Measurements from ENCODE around the gene PYGL.
"Not testable (repeated sequence)": the region's sequence is repeated elsewhere in the genome, so short reads cannot be mapped to it uniquely, and the experiment has no call there.

PYGL gene

GRCh38 chr14:50897005-50897404, 47.3 kb downstream of the PYGL start:
- H3K27me3 ChIP-seq (ENCODE audit: control insufficient read depth in 1 of 2, insufficient read depth in 1 of 2, low read length in 2 of 2); DNase-seq; H3K9me3 ChIP-seq (ENCODE audit: control insufficient read depth, low read length); H3K4me3 ChIP-seq (ENCODE audit: insufficient read depth in 1 of 2, low read depth in 1 of 2, low read length in 2 of 2); H3K18ac ChIP-seq (ENCODE audit: low read depth in 1 of 2, low read length in 2 of 2); H4K8ac ChIP-seq (ENCODE audit: low read length); H3K27ac ChIP-seq (ENCODE audit: low read length, poor library complexity, severe bottlenecking); H2BK120ac ChIP-seq (ENCODE audit: low read depth, low read length); H2AFZ ChIP-seq (ENCODE audit: low read depth, low read length); H2BK15ac ChIP-seq (ENCODE audit: low read depth, poor library complexity, severe bottlenecking); H3K14ac ChIP-seq (ENCODE audit: low read length in 2 of 2); H4K91ac ChIP-seq (ENCODE audit: low read length); H2BK12ac ChIP-seq (ENCODE audit: low read length in 2 of 2); H3K4ac ChIP-seq (ENCODE audit: low read depth in 1 of 2, low read length in 2 of 2); H2BK5ac ChIP-seq (ENCODE audit: low read depth, low read length, poor library complexity, severe bottlenecking); H3K36me3 ChIP-seq (ENCODE audit: control insufficient read depth in 1 of 2, insufficient read depth in 2 of 2, low read depth in 1 of 2, low read length in 2 of 2); H3K9ac ChIP-seq (ENCODE audit: low read length); H3K4me1 ChIP-seq (ENCODE audit: control insufficient read depth, insufficient read depth, low read depth, low read length); H3K79me1 ChIP-seq (replicated peaks; ENCODE audit: low read length, poor library complexity, severe bottlenecking); H3K23ac ChIP-seq (ENCODE audit: low read length in 2 of 2); H3K4me2 ChIP-seq (ENCODE audit: low read length, poor library complexity, severe bottlenecking); H2AK5ac ChIP-seq (ENCODE audit: low read length, severe bottlenecking): not testable (repeated sequence)
- no CpG with 5 or more reads among the region's 1 CpG for WGBS

DNA sequence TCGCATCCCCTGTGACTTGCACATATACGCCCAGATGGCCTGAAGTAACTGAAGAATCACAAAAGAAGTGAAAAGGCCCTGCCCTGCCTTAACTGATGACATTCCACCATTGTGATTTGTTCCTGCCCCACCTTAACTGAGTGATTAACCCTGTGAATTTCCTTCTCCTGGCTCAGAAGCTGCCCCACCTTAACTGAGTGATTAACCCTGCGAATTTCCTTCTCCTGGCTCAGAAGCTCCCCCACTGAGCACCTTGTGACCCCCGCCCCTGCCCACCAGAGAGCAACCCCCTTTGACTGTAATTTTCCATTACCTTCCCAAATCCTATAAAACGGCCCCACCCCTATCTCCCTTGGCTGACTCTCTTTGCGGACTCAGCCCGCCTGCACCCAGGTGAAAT, 47.9 kb downstream of the PYGL start:
- not testable (repeated sequence) for H3K36me3 ChIP-seq (ENCODE audit: control insufficient read depth in 1 of 2, insufficient read depth in 2 of 2, low read depth in 1 of 2, low read length in 2 of 2); H3K9me3 ChIP-seq (ENCODE audit: control insufficient read depth, low read length); H3K9ac ChIP-seq (ENCODE audit: low read length); H4K8ac ChIP-seq (ENCODE audit: low read length); H3K79me1 ChIP-seq (replicated peaks; ENCODE audit: low read length, poor library complexity, severe bottlenecking); H2BK5ac ChIP-seq (ENCODE audit: low read depth, low read length, poor library complexity, severe bottlenecking); H2BK15ac ChIP-seq (ENCODE audit: low read depth, poor library complexity, severe bottlenecking); H3K23ac ChIP-seq (ENCODE audit: low read length in 2 of 2); H4K91ac ChIP-seq (ENCODE audit: low read length); H3K27me3 ChIP-seq (ENCODE audit: control insufficient read depth in 1 of 2, insufficient read depth in 1 of 2, low read length in 2 of 2); H3K4ac ChIP-seq (ENCODE audit: low read depth in 1 of 2, low read length in 2 of 2); H3K4me3 ChIP-seq (ENCODE audit: insufficient read depth in 1 of 2, low read depth in 1 of 2, low read length in 2 of 2); H3K14ac ChIP-seq (ENCODE audit: low read length in 2 of 2); H3K18ac ChIP-seq (ENCODE audit: low read depth in 1 of 2, low read length in 2 of 2); H2BK120ac ChIP-seq (ENCODE audit: low read depth, low read length); H3K4me2 ChIP-seq (ENCODE audit: low read length, poor library complexity, severe bottlenecking); H2AFZ ChIP-seq (ENCODE audit: low read depth, low read length); H3K27ac ChIP-seq (ENCODE audit: low read length, poor library complexity, severe bottlenecking); DNase-seq; H2BK12ac ChIP-seq (ENCODE audit: low read length in 2 of 2); H2AK5ac ChIP-seq (ENCODE audit: low read length, severe bottlenecking); H3K4me1 ChIP-seq (ENCODE audit: control insufficient read depth, insufficient read depth, low read depth, low read length)
- WGBS, result 51% methylated on average over 5 of the region's 7 CpGs

DNA sequence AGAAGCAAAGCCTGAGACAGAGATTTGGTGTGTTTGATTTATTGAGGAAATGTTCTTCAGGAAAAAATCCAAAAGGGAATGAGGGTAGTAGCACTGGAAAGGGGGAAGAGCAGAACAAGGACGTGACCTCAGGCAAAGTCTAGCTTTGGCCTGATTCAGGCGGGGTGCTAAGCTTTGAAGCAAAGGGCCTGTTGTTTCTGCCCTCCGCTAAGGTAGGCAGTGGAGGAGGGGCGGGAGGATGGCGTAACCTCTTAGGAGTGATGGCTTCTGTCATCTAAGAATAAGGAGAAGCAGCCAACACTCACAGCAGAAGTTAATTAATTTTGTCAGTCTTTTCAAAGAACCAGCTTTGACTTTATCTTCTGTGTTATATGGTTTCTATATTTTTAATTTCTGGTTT, 52.0 kb downstream of the PYGL start:
- Histone ChIP-seq H2BK12ac (ENCODE audit: low read length in 2 of 2) (no peak overlapping the region), H3K36me3 (ENCODE audit: control insufficient read depth in 1 of 2, insufficient read depth in 2 of 2, low read depth in 1 of 2, low read length in 2 of 2) (no peaks in the 10 kb centered on the region), H3K4me3 (ENCODE audit: insufficient read depth in 1 of 2, low read depth in 1 of 2, low read length in 2 of 2) (no peak overlapping the region), H3K9ac (ENCODE audit: low read length) (no peak overlapping the region), H2BK120ac (ENCODE audit: low read depth, low read length) (no peak overlapping the region), H2AFZ (ENCODE audit: low read depth, low read length) (no peak overlapping the region), H3K4ac (ENCODE audit: low read depth in 1 of 2, low read length in 2 of 2) (no peak overlapping the region), H3K79me1 (replicated peaks; ENCODE audit: low read length, poor library complexity, severe bottlenecking) (no peaks in the 10 kb centered on the region), H2BK15ac (ENCODE audit: low read depth, poor library complexity, severe bottlenecking) (no peak overlapping the region), H3K4me1 (ENCODE audit: control insufficient read depth, insufficient read depth, low read depth, low read length) (no peaks in the 10 kb centered on the region), H2AK5ac (ENCODE audit: low read length, severe bottlenecking) (no peak overlapping the region), H4K91ac (ENCODE audit: low read length) (no peak overlapping the region), H4K8ac (ENCODE audit: low read length) (no peak overlapping the region), H3K14ac (ENCODE audit: low read length in 2 of 2) (no peak overlapping the region), H2BK5ac (ENCODE audit: low read depth, low read length, poor library complexity, severe bottlenecking) (no peak overlapping the region), H3K18ac (ENCODE audit: low read depth in 1 of 2, low read length in 2 of 2) (no peak overlapping the region), H3K9me3 (ENCODE audit: control insufficient read depth, low read length) (no peaks in the 10 kb centered on the region), H3K23ac (ENCODE audit: low read length in 2 of 2) (no peak overlapping the region), H3K27ac (ENCODE audit: low read length, poor library complexity, severe bottlenecking) (no peak overlapping the region), H3K4me2 (ENCODE audit: low read length, poor library complexity, severe bottlenecking) (no peak overlapping the region), H3K27me3 (ENCODE audit: control insufficient read depth in 1 of 2, insufficient read depth in 1 of 2, low read length in 2 of 2) (no peaks in the 10 kb centered on the region)
- DNase-seq, result no peak
- 42% methylated on average over 4 of the region's 5 CpGs for WGBS

DNA sequence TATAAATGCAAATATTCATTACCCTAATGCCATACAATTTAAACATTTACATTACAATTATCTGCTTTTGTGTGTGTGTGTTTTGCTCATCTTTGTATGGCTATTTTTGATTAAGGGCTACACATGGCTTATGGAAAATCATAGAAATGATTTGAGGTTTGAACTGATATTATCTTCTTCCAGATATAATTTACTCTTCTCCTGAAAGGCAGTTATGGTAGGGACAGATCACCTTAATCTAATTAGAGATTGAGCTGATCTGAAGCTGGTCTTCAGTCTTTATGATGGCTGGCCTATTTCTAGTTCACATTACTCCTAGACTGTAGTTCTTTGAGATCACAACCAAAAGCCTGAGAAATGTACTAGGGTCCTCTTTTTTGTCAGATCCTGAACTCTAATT, 56.8 kb downstream of the PYGL start:
- Histone ChIP-seq H3K9ac (ENCODE audit: low read length) (no peak overlapping the region), H2AK5ac (ENCODE audit: low read length, severe bottlenecking) (no peak overlapping the region), H3K4me3 (ENCODE audit: insufficient read depth in 1 of 2, low read depth in 1 of 2, low read length in 2 of 2) (no peak overlapping the region), H3K4ac (ENCODE audit: low read depth in 1 of 2, low read length in 2 of 2) (no peak overlapping the region), H2BK5ac (ENCODE audit: low read depth, low read length, poor library complexity, severe bottlenecking) (no peak overlapping the region), H2AFZ (ENCODE audit: low read depth, low read length) (no peak overlapping the region), H3K27me3 (ENCODE audit: control insufficient read depth in 1 of 2, insufficient read depth in 1 of 2, low read length in 2 of 2) (no peaks in the 10 kb centered on the region), H3K27ac (ENCODE audit: low read length, poor library complexity, severe bottlenecking) (no peak overlapping the region), H3K4me2 (ENCODE audit: low read length, poor library complexity, severe bottlenecking) (no peak overlapping the region), H3K9me3 (ENCODE audit: control insufficient read depth, low read length) (no peaks in the 10 kb centered on the region), H2BK120ac (ENCODE audit: low read depth, low read length) (no peak overlapping the region), H2BK15ac (ENCODE audit: low read depth, poor library complexity, severe bottlenecking) (no peak overlapping the region), H4K8ac (ENCODE audit: low read length) (no peak overlapping the region), H3K79me1 (replicated peaks; ENCODE audit: low read length, poor library complexity, severe bottlenecking) (no peaks in the 10 kb centered on the region), H3K14ac (ENCODE audit: low read length in 2 of 2) (no peak overlapping the region), H4K91ac (ENCODE audit: low read length) (no peak overlapping the region), H3K23ac (ENCODE audit: low read length in 2 of 2) (no peak overlapping the region), H3K4me1 (ENCODE audit: control insufficient read depth, insufficient read depth, low read depth, low read length) (no peaks in the 10 kb centered on the region), H3K36me3 (ENCODE audit: control insufficient read depth in 1 of 2, insufficient read depth in 2 of 2, low read depth in 1 of 2, low read length in 2 of 2) (no peaks in the 10 kb centered on the region), H2BK12ac (ENCODE audit: low read length in 2 of 2) (no peak overlapping the region), H3K18ac (ENCODE audit: low read depth in 1 of 2, low read length in 2 of 2) (no peak overlapping the region)
- DNase-seq, result no peak
